ENCODE results near the gene AOAH. TPM values are rescaled to one million over a fixed set of nuclear protein-coding genes. Genes with fewer than 3 reads are reported as not detected.

Gene AOAH
- total and polyA plus RNA-seq, 2 of the 4 experiments (the other 2 are of a cell fraction): not detected

DNA sequence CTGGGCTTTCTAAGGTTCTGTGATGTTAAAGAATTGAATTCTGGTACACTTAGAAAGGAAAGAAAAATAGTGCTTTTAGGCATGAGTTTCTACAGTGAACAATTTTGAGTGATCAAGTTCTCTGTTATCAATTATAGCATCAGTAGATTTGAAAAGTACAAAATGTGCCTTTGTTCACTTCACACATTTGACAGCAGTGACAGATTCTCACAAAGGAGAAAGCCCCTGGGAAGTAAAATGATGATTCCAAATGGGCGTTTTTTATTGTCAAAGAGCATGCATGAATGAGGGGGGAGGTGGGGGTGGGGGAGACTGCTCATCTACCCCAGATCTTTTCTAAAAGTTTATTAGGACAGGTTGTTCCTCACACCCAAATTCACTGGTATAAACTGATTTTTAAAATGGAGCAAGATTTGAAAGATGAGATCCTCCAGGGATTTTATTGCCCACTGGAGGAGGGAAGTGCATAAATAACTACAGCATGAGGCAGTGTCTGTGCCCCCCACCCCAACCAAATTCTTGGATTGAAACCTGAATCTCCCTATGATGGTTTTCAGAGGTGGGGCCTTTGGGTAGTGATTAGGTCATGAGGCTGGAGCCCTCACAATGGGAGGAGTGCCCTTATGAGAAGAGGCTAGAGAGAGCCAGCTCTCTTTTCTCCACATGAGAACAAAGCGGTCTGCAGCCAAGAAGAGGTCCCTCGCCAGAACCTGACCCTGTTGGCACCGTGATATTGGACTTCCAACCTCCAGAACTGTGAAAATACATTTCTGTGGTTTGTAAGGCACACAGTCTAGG is 79.5 kb downstream of the AOAH start:
- TF ChIP-seq CHD1 (IDR thresholded peaks at IDR 0.05; ENCODE audit: low read depth, low read length): no peak
- TF ChIP-seq, protein P1, sequence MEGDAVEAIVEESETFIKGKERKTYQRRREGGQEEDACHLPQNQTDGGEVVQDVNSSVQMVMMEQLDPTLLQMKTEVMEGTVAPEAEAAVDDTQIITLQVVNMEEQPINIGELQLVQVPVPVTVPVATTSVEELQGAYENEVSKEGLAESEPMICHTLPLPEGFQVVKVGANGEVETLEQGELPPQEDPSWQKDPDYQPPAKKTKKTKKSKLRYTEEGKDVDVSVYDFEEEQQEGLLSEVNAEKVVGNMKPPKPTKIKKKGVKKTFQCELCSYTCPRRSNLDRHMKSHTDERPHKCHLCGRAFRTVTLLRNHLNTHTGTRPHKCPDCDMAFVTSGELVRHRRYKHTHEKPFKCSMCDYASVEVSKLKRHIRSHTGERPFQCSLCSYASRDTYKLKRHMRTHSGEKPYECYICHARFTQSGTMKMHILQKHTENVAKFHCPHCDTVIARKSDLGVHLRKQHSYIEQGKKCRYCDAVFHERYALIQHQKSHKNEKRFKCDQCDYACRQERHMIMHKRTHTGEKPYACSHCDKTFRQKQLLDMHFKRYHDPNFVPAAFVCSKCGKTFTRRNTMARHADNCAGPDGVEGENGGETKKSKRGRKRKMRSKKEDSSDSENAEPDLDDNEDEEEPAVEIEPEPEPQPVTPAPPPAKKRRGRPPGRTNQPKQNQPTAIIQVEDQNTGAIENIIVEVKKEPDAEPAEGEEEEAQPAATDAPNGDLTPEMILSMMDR (conservative IDR thresholded peaks at IDR 0.05; ENCODE audit: low read depth, low read length): no peak
- TF ChIP-seq MAZ (IDR thresholded peaks at IDR 0.05; ENCODE audit: borderline replicate concordance, low read depth, low read length): no peak
- no peak for TF ChIP-seq BHLHE40 (IDR thresholded peaks at IDR 0.05; ENCODE audit: low read depth, low read length)
- TF ChIP-seq NFE2L2 (IDR thresholded peaks at IDR 0.05; ENCODE audit: low read depth, low read length): no peak
- TF ChIP-seq CEBPB (IDR thresholded peaks at IDR 0.05; ENCODE audit: low read depth, low read length): no peak
- no peak for TF ChIP-seq RAD21 (IDR thresholded peaks at IDR 0.05; ENCODE audit: low read length)
- TF ChIP-seq FOS (IDR thresholded peaks at IDR 0.05; ENCODE audit: low read depth, low read length): no peak
- TF ChIP-seq SMC3 (IDR thresholded peaks at IDR 0.05; ENCODE audit: low read depth, low read length): no peak
- TF ChIP-seq MAFK (IDR thresholded peaks at IDR 0.05; ENCODE audit: low read depth, low read length): no peak
- TF ChIP-seq MXI1 (IDR thresholded peaks at IDR 0.05; ENCODE audit: borderline replicate concordance, low read depth, low read length): no peak
- no peak for TF ChIP-seq RFX5 (IDR thresholded peaks at IDR 0.05; ENCODE audit: low read depth, low read length)
- TF ChIP-seq ELK1 (IDR thresholded peaks at IDR 0.05; ENCODE audit: borderline replicate concordance, low read depth, low read length): no peak
- TF ChIP-seq POLR2A (IDR thresholded peaks at IDR 0.05; ENCODE audit: low read depth, low read length): no peak
- no peak for TF ChIP-seq USF2 (IDR thresholded peaks at IDR 0.05; ENCODE audit: low read depth, low read length)
- no peak for TF ChIP-seq RCOR1 (IDR thresholded peaks at IDR 0.05; ENCODE audit: insufficient replicate concordance, low read length)
- Histone ChIP-seq H3K4me3 (ENCODE audit: insufficient read depth, low read depth, low read length) (no peak overlapping the region), H2AK9ac (replicated peaks; ENCODE audit: low read depth, low read length, poor library complexity) (no peak overlapping the region), H4K5ac (ENCODE audit: low read depth, low read length) (no peak overlapping the region), H2AK5ac (ENCODE audit: low read depth, low read length) (no peak overlapping the region), H3K36me3 (ENCODE audit: control insufficient read depth, insufficient read depth, low read length) (no peaks in the 10 kb centered on the region), H4K20me1 (ENCODE audit: insufficient read depth, low read length) (no peaks in the 10 kb centered on the region), H4K91ac (ENCODE audit: insufficient read depth, low read depth, low read length) (no peak overlapping the region), H3K4me2 (ENCODE audit: low read depth, low read length) (no peak overlapping the region), H2BK120ac (ENCODE audit: low read depth, low read length) (no peak overlapping the region), H3K9me3 (ENCODE audit: control insufficient read depth, insufficient read depth, low read length) (no peaks in the 10 kb centered on the region), H2BK5ac (ENCODE audit: low read depth, low read length, poor library complexity, severe bottlenecking) (no peak overlapping the region), H2AFZ (replicated peaks; ENCODE audit: low read length, poor library complexity) (no peak overlapping the region), H3K27me3 (ENCODE audit: control insufficient read depth, insufficient read depth, low read length) (peaks cover 27% of the 10 kb centered on the region), H3K23ac (ENCODE audit: low read depth, low read length) (no peak overlapping the region), H3K56ac (ENCODE audit: extremely low read depth, insufficient read depth, low read length) (no peak overlapping the region), H3K4ac (ENCODE audit: low read depth, low read length) (no peak overlapping the region), H3K27ac (ENCODE audit: insufficient read depth, low read length) (no peak overlapping the region), H3K9ac (ENCODE audit: low read depth, low read length) (no peak overlapping the region), H2BK20ac (ENCODE audit: low read depth, low read length) (no peak overlapping the region), H3K79me1 (ENCODE audit: low read depth in 1 of 2, low read length in 2 of 2) (no peaks in the 10 kb centered on the region), H3K4me1 (ENCODE audit: control insufficient read depth, insufficient read depth, low read length) (no peaks in the 10 kb centered on the region), H3K9me1 (ENCODE audit: insufficient read depth, low read length) (no peaks in the 10 kb centered on the region), H3K14ac (replicated peaks; ENCODE audit: low read depth, low read length) (no peak overlapping the region), H3K18ac (ENCODE audit: low read depth, low read length) (no peak overlapping the region), H2BK15ac (ENCODE audit: low read depth, low read length) (no peak overlapping the region), H4K8ac (ENCODE audit: low read depth in 2 of 2, low read length in 2 of 2) (no peak overlapping the region)
- BruUV-seq (replicated peaks): no TSS peak
- intact Hi-C loops (cut with micrococcal nuclease): no loop called here
- ATAC-seq (ENCODE audit: low read depth) (no peak), DNase-seq (no peak)
- in situ Hi-C loops (cut with MboI; ENCODE audit: low sequenced_read_pairs): no loop called here
- no CpG with 5 or more reads among the region's 4 CpGs for WGBS, 2 experiments (ENCODE audit: extremely low coverage in 2 of 2, insufficient read length in 1 of 2)
- POLR2A ChIA-PET (ENCODE audit: unreplicated experiment): no interaction called here
- dilution Hi-C loops (cut with HindIII; ENCODE audit: low sequenced_read_pairs, unreplicated experiment): no loop called here
- CTCF ChIA-PET: no interaction called here

Measured in IMR-90 (cell line).